D341Med (cell line): ENCODE results near the gene HOXB5.

Experiments
- DNase-seq: peaks from one replicate; pipeline ENCODE4 v3.0.0; 2012; ENCODE audit warnings: low spot score

HOXB5 gene

GRCh38 chr17:48615963-48616716 lies 22.6 kb upstream of the HOXB5 start:
- no peak for DNase-seq

GRCh38 chr17:48615047-48615962 lies 21.7 kb upstream of the HOXB5 start, which contains the start of gene HOXB8:
HOXB8 (minus strand) TSS chr17:48615292; CDS start chr17:48614704, 588 bp downstream.
- DNase-seq, result no peak

GRCh38 chr17:48613862-48614694 lies 20.5 kb upstream of the HOXB5 start:
- DNase-seq, result peak; percentile 73

GRCh38 chr17:48612854-48613691 lies 19.5 kb upstream of the HOXB5 start:
- peak; percentile 79 for DNase-seq

GRCh38 chr17:48612456-48612853 lies 18.9 kb upstream of the HOXB5 start:
- DNase-seq, result no peak

GRCh38 chr17:48611681-48612455 lies 18.3 kb upstream of the HOXB5 start:
- DNase-seq, result no peak

GRCh38 chr17:48611213-48611612 lies 17.6 kb upstream of the HOXB5 start:
- DNase-seq, result no peak

GRCh38 chr17:48610282-48611211 lies 17.0 kb upstream of the HOXB5 start, which contains the start of gene HOXB7:
HOXB7 (minus strand) TSS chr17:48611017; CDS start chr17:48610918, 99 bp downstream.
- DNase-seq, result no peak

- no peak for DNase-seq
These were observed 16.2 kb upstream of the HOXB5 start for GRCh38 chr17:48609759-48610281.

- DNase-seq, result no peak
These were observed 15.5 kb upstream of the HOXB5 start for GRCh38 chr17:48609033-48609432.

GRCh38 chr17:48608494-48608834 lies 14.9 kb upstream of the HOXB5 start:
- no peak for DNase-seq

GRCh38 chr17:48606892-48607614 lies 13.5 kb upstream of the HOXB5 start:
- DNase-seq, result no peak

- no peak for DNase-seq
These were observed 12.7 kb upstream of the HOXB5 start for GRCh38 chr17:48605991-48606891.

- no peak for DNase-seq
These were observed 11.9 kb upstream of the HOXB5 start for GRCh38 chr17:48605409-48605919.

- DNase-seq, result no peak
These were observed 11.3 kb upstream of the HOXB5 start, which contains the start of gene HOXB6 for GRCh38 chr17:48604770-48605329. HOXB6 (minus strand) TSS chr17:48604986; CDS start chr17:48598150, 6,836 bp downstream.

GRCh38 chr17:48603959-48604769 lies 10.6 kb upstream of the HOXB5 start:
- no peak for DNase-seq
